Neural progenitor cell (in vitro differentiated cells): ENCODE results near the gene COL13A1. TPM values are rescaled to one million over a fixed set of nuclear protein-coding genes. Genes with fewer than 3 reads are reported as not detected.

Experiments
- DNase-seq: peaks from one replicate; pipeline ENCODE4 v3.0.0-alpha.2; 2016; ENCODE audit warnings: low spot score
- H2AFZ ChIP-seq: fragments of 200-600 bp; sonication (generic); replicated peaks from 2 replicates; pipeline ENCODE4 v1.6.1; 2016; ENCODE audit warnings: antibody characterized with exemption
- H3F3A ChIP-seq: fragments of 200-600 bp; sonication (generic); 2 replicates; pipeline ENCODE4 v1.6.1; 2016; ENCODE audit warnings: antibody characterized with exemption, low read depth
- H3K27ac ChIP-seq: fragments of 200-600 bp; sonication (generic); 2 replicates; pipeline ENCODE4 v1.5.1; 2016; ENCODE audit warnings: mild to moderate bottlenecking
- H3K27me3 ChIP-seq: fragments of 200-600 bp; sonication (generic); 2 replicates; pipeline ENCODE4 v1.6.1; 2016; ENCODE audit warnings: mild to moderate bottlenecking, moderate library complexity
- H3K36me3 ChIP-seq: fragments of 200-600 bp; sonication (generic); 2 replicates; pipeline ENCODE4 v1.5.1; 2016
- H3K4me1 ChIP-seq: fragments of 200-600 bp; sonication (generic); 2 replicates; pipeline ENCODE4 v1.6.1; 2016; ENCODE audit warnings: mixed run types
- H3K4me2 ChIP-seq: fragments of 200-600 bp; sonication (generic); 2 replicates; pipeline ENCODE4 v1.6.1; 2016
- H3K4me3 ChIP-seq: fragments of 200-600 bp; sonication (generic); 2 replicates; pipeline ENCODE4 v1.5.1; 2016
- H3K79me2 ChIP-seq: fragments of 200-600 bp; sonication (generic); 2 replicates; pipeline ENCODE4 v1.6.1; 2016; ENCODE audit warnings: low read depth
- H3K9ac ChIP-seq: fragments of 200-600 bp; sonication (generic); 2 replicates; pipeline ENCODE4 v1.6.1; 2016
- H3K9me3 ChIP-seq: fragments of 200-600 bp; sonication (generic); 2 replicates; pipeline ENCODE4 v1.5.1; 2016; ENCODE audit warnings: low read depth
- H4K20me1 ChIP-seq: fragments of 200-600 bp; sonication (generic); 2 replicates; pipeline ENCODE4 v1.6.1; 2016; ENCODE audit warnings: low read depth
- H3K27ac Mint-ChIP-seq: 3 replicates; pipeline ENCODE4 v1.8.0; 2021; ENCODE audit warnings: mixed read lengths
- H3K27me3 Mint-ChIP-seq: 2 replicates; pipeline ENCODE4 v1.8.0; 2022; ENCODE audit warnings: low read depth, mild to moderate bottlenecking, inconsistent platforms, moderate library complexity, mixed read lengths; ENCODE audit not compliant: insufficient read depth
- H3K36me3 Mint-ChIP-seq: 3 replicates; pipeline ENCODE4 v1.8.0; 2021; ENCODE audit warnings: mixed read lengths
- H3K4me1 Mint-ChIP-seq: 3 replicates; pipeline ENCODE4 v1.8.0; 2021; ENCODE audit warnings: mixed read lengths
- H3K4me3 Mint-ChIP-seq: 3 replicates; pipeline ENCODE4 v1.8.0; 2021; ENCODE audit warnings: mild to moderate bottlenecking, moderate library complexity, mixed read lengths
- H3K9me3 Mint-ChIP-seq: 3 replicates; pipeline ENCODE4 v1.8.0; 2020; ENCODE audit warnings: mixed read lengths
- EZH2 ChIP-seq: fragments of 200-600 bp; sonication (generic); IDR thresholded peaks from 2 replicates; pipeline ENCODE4 v1.6.1; 2017; ENCODE audit warnings: antibody characterized with exemption, mild to moderate bottlenecking, moderate library complexity
- EZH2phosphoT487 ChIP-seq: fragments of 200-600 bp; sonication (generic); IDR thresholded peaks from 2 replicates; pipeline ENCODE4 v1.6.1; 2017; ENCODE audit warnings: antibody characterized with exemption
- total RNA-seq: library from RNA; depleted of rRNA; stranded (reverse); fragments of >200 nt; gene quantifications from 2 replicates; pipeline ENCODE4 v1.2.3, GENCODE V29; 2015; ENCODE audit warnings: low replicate concordance
- TF ChIP-seq, protein P1 (sequence below): fragments of 200-600 bp; sonication (generic); IDR thresholded peaks from 2 replicates; pipeline ENCODE4 v1.5.1; 2017; ENCODE audit warnings: antibody characterized with exemption, mild to moderate bottlenecking

The COL13A1 gene
- total RNA-seq, 1 donor from 2014 or later = 1.3 TPM

GRCh38 chr10:69957241-69957885 is 155.7 kb downstream of the COL13A1 start:
- H3K4me1 ChIP-seq = peaks cover 18% of the 10 kb centered on the region
- TF ChIP-seq EZH2phosphoT487 = no peak
- TF ChIP-seq, protein P1, sequence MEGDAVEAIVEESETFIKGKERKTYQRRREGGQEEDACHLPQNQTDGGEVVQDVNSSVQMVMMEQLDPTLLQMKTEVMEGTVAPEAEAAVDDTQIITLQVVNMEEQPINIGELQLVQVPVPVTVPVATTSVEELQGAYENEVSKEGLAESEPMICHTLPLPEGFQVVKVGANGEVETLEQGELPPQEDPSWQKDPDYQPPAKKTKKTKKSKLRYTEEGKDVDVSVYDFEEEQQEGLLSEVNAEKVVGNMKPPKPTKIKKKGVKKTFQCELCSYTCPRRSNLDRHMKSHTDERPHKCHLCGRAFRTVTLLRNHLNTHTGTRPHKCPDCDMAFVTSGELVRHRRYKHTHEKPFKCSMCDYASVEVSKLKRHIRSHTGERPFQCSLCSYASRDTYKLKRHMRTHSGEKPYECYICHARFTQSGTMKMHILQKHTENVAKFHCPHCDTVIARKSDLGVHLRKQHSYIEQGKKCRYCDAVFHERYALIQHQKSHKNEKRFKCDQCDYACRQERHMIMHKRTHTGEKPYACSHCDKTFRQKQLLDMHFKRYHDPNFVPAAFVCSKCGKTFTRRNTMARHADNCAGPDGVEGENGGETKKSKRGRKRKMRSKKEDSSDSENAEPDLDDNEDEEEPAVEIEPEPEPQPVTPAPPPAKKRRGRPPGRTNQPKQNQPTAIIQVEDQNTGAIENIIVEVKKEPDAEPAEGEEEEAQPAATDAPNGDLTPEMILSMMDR = no peak
- TF ChIP-seq EZH2 = no peak
- H3K27me3 Mint-ChIP-seq = peaks cover 9% of the 10 kb centered on the region

GRCh38 chr10:69957886-69958555 is 156.3 kb downstream of the COL13A1 start:
- H3K9me3 Mint-ChIP-seq = no peaks in the 10 kb centered on the region

More at GRCh38 chr10:69957241-69957885, 155.7 kb downstream of the COL13A1 start:
- Histone ChIP-seq H3K9ac (no peak overlapping the region), H3K27me3 (no peaks in the 10 kb centered on the region), H3K27ac (no peak overlapping the region), H3K79me2 (no peaks in the 10 kb centered on the region), H3F3A (peaks cover 23% of the 10 kb centered on the region), H2AFZ (no peak overlapping the region), H3K36me3 (no peaks in the 10 kb centered on the region), H4K20me1 (no peaks in the 10 kb centered on the region), H3K9me3 (no peaks in the 10 kb centered on the region), H3K4me3 (no peak overlapping the region), H3K4me2 (no peak overlapping the region)
- DNase-seq = no peak
- peaks cover 2% of the 10 kb centered on the region for H3K36me3 Mint-ChIP-seq
- H3K4me1 Mint-ChIP-seq = peaks cover 19% of the 10 kb centered on the region
- H3K27ac Mint-ChIP-seq = peak overlapping the region; percentile 7
- no peaks in the 10 kb centered on the region for H3K9me3 Mint-ChIP-seq
- H3K4me3 Mint-ChIP-seq = no peak overlapping the region

DNA sequence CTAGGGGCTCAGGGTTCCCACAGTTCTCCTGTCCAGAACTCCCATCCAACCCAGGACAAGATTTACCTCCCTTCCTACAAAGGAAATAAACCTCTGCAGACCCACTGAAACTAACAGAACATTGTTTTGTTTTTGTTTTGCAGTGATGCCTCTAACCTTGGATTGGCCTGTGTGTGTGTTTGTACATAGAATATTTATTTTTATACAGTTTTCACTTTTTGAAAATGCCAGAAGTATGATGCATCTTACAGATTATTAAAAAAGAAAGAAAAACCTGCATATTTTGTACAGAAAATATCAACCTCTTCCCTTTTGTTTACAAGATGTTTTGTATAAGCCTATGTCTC is 156.8 kb downstream of the COL13A1 start:
- DNase-seq = no peak
- no peak overlapping the region for H3K27ac Mint-ChIP-seq
- H3K4me1 ChIP-seq = peaks cover 8% of the 10 kb centered on the region
- no peak overlapping the region for H3K9ac ChIP-seq
- no peak overlapping the region for H3K4me3 Mint-ChIP-seq
- H3K4me2 ChIP-seq = no peak overlapping the region
- H3K27ac ChIP-seq = no peak overlapping the region
- H3K4me1 Mint-ChIP-seq = peaks cover 12% of the 10 kb centered on the region
- no peaks in the 10 kb centered on the region for H3K36me3 ChIP-seq
- H3K9me3 ChIP-seq = no peaks in the 10 kb centered on the region
- no peaks in the 10 kb centered on the region for H3K27me3 ChIP-seq
- no peaks in the 10 kb centered on the region for H4K20me1 ChIP-seq
- no peak overlapping the region for H2AFZ ChIP-seq
- peaks cover 2% of the 10 kb centered on the region for H3K36me3 Mint-ChIP-seq
- peaks cover 11% of the 10 kb centered on the region for H3F3A ChIP-seq
- peaks cover 12% of the 10 kb centered on the region for H3K27me3 Mint-ChIP-seq
- no peak for TF ChIP-seq EZH2
- TF ChIP-seq, protein P1 = peak; percentile 7
- no peak overlapping the region for H3K4me3 ChIP-seq
- H3K79me2 ChIP-seq = no peaks in the 10 kb centered on the region
- H3K9me3 Mint-ChIP-seq = no peaks in the 10 kb centered on the region

More at GRCh38 chr10:69957886-69958555, 156.3 kb downstream of the COL13A1 start:
- H3K27me3 ChIP-seq = no peaks in the 10 kb centered on the region
- H4K20me1 ChIP-seq = no peaks in the 10 kb centered on the region
- H3K4me2 ChIP-seq = no peak overlapping the region
- H3F3A ChIP-seq = peaks cover 16% of the 10 kb centered on the region
- no peaks in the 10 kb centered on the region for H3K9me3 ChIP-seq
- no peak overlapping the region for H2AFZ ChIP-seq
- Mint-ChIP-seq H3K27ac (peak overlapping the region; percentile 7), H3K36me3 (peaks cover 2% of the 10 kb centered on the region), H3K27me3 (peaks cover 9% of the 10 kb centered on the region), H3K4me1 (peaks cover 14% of the 10 kb centered on the region), H3K4me3 (no peak overlapping the region)
- no peaks in the 10 kb centered on the region for H3K79me2 ChIP-seq
- no peak overlapping the region for H3K27ac ChIP-seq
- no peaks in the 10 kb centered on the region for H3K36me3 ChIP-seq
- no peak for TF ChIP-seq EZH2phosphoT487
- TF ChIP-seq, protein P1 = peak; percentile 84
- H3K4me1 ChIP-seq = peaks cover 13% of the 10 kb centered on the region
- H3K4me3 ChIP-seq = no peak overlapping the region
- no peak overlapping the region for H3K9ac ChIP-seq
- peak; percentile 66 for DNase-seq
